ENCODE results near the gene TMEM132C.

TMEM132C gene

DNA sequence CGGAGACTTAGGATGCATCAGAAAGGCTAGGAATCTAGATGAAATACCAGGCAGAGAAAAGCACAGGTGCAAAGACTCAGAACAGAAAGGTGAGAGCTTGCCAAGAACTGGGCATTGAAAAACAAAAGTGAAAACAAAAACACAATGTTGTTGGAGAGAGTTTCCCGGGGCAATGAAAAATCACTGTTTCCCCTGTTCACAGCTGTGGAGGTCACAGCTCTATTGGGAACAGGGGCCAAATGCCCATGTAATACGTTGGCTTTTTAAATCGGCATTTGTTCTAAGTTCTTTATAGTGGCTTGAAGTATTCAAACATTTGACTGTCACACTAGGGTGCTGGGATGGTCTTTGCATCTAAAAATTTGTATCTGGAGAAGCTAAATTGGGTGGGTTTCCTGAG is 448.5 kb downstream of the TMEM132C start:
- DNase-seq (ENCODE audit: low spot score), result no peak

DNA sequence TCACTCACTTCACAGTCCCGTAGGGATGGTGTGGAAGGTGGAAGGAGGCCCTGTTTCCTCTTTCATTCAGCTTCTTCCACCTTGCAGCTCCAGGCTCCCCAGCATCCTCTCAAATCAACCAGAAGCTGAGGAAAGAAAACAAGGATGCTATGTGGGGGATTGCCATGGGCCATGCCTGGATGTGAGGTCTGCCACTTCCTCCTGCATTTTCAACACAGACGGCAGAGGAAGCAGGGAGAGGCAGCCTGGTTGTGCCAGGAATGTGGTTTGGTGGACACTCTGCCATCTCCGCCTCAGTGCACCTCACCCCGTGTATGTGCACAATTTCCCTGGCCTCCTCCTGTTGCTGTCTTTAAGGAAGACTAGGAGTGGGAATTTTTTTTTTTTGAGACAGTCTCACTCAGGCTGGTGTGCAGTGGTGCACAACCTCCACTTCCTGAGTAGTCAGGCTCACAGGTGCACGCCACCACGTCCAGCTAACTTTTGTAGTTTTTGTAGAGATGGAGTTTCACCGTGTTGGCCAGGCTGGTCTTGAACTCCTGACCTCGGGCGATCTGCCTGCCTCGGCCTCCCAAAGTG is 457.6 kb downstream of the TMEM132C start:
- no peak for DNase-seq (ENCODE audit: low spot score)

DNA sequence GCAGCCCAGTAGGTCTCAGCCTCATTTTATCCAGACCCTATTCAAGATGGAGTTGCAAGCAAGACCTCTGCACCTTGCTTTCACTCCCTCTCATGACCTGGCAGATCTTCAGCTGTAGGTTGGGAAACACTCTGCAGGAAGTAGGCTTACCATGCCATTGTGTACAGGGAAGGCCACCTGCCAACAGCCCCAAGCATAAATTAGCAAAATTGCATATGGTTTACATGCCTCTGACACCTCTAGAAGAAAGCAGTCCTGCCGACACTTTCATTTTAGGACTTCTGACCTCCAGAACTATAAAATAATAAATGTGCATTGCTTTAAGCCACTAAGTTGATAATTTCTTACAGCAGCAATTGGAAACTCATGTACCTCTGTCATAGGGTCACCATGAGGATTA is 459.9 kb downstream of the TMEM132C start:
- no peak for DNase-seq (ENCODE audit: low spot score)

DNA sequence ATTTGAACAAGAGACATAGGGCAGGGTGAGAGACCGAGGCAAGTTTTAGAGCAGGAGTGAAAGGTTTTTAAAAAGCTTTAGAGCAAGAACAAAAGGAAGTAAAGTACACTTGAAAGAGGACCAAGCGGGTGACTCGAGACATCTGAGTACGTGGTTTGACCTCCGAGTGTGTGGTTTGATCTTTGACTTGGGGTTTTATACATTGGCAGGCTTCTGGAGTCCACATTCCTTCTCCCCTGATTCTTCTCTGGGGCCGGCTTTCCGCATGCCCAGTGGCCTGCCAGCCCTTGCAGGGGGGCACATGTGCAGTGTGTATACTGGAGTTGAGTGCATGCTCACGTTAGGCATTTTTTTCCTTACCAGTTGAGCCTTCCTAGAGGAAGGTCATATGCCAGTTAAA is 460.5 kb downstream of the TMEM132C start:
- DNase-seq (ENCODE audit: low spot score), result no peak

DNA sequence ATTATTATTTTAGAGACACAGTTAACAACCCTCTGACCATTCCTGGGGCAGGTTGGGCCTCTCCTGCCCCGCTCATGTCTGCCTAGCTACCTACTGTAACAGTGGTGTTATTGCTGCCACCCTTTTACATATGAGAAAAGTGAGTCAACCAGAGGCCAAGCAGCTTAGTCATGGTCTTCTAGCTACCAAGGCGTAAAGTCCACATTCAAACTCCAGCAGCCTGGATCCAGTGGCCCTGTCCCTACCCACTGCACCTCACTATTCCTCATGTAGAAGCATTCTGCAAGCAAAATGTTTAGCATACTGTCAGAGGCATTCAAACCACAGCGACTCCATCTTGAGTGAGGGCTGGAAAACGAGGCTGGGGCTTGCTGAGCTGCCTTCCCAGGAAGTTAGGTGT is 461.0 kb downstream of the TMEM132C start:
- DNase-seq (ENCODE audit: low spot score), result no peak

DNA sequence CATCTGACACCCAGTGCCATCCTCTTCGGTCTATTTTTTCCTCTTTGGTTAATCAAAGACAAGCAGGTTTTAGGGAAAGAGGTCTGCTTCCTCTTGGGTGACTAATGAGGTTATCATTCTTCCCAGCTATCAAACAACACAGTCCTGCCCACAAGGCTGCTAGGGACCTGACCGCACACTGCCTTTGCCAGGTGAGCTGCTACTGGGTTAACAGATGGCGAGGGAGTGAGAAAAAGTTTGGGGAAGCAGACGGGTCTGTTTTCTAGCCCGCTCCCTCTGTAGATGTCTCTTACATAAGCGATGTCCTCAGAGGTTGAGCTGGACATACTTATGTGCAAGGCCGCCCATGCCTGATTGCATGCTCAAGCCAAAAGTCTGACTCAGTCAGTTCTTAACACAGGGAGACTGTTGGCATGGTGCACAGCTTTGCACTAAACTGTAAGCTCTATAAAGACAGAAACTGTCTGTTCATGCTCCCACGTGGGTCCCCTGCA is 462.7 kb downstream of the TMEM132C start:
- no peak for DNase-seq (ENCODE audit: low spot score)

DNA sequence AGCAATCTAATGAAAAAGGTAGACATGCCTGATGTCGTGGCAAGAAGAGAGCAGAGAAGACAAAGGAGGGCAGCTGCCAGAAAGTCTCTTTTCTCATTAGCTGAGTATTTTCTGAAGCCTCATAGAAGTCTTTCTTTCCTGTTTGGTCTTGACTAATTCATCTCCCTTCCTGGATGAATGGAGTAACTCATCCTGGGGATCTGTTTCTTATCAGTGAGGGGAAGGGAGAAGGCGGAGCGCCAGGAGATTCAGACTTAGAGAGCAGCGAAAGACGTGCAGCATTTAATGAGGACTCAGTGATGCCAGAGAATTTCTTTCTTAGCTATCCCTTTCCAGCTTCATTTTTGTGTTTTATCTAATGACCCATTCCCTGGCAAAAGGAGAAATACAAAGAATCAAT is 467.4 kb downstream of the TMEM132C start:
- no peak for DNase-seq (ENCODE audit: low spot score)

DNA sequence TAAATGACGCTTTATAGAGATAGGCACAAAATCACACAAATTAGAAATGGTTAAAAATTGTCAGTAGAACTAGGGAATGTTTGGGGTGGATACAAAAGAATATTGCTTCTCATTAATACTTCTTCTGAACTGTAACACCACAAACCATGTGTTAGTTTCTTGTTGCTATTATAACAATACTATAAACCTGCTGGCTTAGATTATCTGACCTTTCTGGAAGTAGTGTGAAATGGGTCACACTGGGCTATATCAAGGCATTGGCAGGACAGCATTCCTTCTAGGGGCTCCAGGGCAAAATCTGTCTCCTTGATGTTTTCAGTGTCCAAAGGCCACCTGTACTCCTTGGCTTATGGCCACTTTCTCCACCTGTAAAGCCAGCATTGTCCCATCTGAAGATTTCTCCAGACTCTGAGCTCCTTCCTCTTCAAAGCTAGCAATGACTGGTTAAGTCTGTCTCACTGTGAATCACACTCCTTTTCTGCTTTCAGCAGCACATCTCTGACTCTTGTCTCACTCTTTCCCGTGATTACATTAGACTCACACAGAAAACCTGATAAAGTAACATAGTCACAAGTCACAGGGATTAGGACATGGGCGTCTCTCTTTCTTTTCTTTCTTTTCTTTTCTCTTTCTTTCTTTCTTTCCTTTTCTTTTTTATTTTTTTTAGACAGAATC is 470.5 kb downstream of the TMEM132C start:
- no peak for DNase-seq (ENCODE audit: low spot score)

DNA sequence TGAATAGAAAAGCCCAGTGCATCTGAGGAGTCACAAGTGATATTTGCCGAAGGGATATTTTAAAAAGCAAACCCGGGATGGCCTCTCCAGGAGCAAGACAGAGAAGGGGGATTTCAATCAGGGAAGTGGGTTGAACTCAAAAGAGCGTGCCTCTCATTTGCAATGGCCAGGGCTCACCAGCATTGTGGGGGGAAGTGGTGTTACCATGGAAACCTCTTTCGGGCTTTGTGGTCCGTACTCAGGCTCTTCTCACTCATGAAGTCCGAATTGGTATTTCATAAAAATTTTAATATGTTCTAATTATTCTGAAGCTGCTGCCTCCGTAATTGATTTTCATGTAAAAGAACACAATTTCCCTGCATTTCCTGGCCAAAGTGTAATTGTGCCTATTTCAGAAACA is 476.9 kb downstream of the TMEM132C start:
- DNase-seq (ENCODE audit: low spot score), result no peak

DNA sequence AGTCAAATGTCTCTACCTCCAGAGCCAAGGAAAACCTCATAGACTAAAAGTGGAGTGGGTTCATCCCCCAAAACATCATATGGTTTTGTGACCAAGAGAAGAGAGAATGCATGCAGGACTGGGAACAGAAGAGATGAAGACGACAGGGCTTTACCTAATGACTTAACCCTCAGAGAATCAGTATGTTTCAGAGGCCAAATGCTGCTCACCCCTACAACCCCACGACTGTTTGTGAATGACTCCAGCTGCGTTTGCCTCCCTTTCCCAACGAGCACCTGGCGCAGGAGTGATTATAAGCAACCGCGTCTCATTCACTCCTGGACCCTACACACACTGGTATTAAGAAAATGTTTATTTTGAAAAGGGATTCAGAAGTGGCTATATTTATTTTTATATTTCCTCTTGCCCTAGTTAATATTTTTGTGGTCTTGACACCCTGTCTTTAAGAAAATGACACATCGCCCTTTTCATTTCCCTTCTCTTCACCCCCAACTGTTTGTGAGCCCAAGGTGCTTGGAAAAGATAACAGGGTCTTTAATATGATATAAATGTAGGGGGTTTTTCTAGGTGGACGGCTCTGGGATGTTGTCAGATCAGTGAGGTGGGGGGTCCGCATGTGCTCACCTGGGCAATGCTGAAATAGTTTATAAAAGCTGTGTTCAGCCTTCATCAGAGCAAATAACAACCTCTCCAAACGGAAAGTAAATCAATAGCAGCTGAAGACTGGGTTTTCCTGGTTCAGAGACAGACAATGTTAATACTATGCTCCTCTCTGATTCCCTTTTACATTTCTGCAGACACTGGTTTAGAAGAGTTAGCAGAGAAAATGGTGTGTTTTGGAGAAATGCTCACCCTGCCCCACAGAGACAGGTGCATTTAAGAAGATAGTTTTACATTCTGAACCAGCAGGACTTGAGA is 479.1 kb downstream of the TMEM132C start:
- no peak for DNase-seq (ENCODE audit: low spot score)

DNA sequence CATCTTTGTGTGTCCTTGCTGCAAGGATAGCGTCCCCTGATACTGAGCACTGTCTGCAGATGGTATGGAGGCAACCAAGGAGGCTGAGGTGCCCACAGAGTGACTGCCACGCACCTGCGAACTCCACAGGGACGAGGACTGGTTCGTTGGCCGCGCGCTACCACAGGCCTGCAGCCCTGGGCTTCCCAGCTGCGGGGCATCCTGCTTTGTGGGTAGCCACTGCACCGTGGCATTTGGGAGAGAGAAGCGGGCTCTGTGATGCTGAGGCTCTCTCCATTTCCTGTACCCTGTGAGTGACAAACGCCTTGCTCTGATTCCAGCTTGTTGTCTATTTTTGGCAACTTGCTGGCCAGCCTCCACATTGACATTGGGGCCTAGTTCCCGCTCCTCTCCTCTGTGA is 480.5 kb downstream of the TMEM132C start:
- no peak for DNase-seq (ENCODE audit: low spot score)

DNA sequence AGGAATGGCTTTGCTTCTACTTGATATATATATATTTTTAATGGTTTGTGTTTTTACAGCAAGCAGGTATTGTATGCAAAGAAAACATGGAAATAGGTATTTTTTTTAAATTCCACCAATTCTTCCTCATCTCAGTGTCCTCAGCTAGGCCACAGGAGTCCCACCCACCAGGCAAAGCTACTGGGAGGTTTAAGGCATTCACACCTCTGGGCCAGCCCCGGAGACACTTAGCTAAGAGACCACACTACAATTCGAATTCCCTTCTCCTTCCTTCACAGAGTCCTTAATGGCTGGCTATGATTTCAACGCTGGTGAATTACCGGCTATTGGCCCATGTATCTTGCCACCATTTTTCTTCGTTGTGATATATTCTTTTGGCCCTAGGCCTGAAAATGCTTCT is 485.4 kb downstream of the TMEM132C start:
- no peak for DNase-seq (ENCODE audit: low spot score)

DNA sequence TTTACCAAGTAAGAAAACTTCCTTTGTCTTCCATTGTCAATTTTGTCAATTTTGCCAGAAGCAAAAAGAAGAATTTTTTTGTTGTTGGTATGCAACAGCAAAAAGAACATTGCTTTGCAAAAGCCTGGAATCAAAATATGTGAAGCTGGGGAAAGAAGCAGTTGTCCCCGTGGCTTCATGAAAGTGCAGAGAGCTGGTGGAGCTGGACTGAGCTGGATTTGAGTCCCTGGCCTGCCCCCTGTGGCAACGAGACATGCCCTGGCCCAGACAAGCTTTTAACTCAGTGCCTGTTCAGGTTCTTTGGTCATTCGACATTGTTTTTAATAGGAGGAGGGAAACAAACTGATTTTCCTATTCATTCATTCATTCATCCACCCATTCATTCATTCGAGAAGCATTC is 486.5 kb downstream of the TMEM132C start:
- DNase-seq (ENCODE audit: low spot score), result no peak

DNA sequence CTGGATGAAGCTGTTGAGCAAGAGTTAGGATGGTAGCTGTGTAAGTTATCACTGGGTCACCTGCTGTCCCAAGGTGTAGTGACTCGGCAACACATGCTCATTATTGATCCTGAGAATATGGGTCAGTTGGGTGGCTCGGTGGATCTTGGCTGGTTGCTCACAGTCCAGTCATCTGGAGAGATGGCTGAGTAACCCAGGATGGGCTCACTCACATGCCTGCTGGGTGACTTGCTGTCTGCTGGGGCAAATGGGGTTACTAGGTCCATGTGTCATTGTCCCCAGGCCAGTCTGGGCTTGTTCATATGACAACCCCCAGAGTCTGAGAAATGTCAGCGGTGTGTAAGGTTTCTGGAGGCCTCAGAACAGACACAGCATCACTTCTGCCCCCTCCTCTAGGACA is 487.3 kb downstream of the TMEM132C start:
- DNase-seq (ENCODE audit: low spot score), result no peak

DNA sequence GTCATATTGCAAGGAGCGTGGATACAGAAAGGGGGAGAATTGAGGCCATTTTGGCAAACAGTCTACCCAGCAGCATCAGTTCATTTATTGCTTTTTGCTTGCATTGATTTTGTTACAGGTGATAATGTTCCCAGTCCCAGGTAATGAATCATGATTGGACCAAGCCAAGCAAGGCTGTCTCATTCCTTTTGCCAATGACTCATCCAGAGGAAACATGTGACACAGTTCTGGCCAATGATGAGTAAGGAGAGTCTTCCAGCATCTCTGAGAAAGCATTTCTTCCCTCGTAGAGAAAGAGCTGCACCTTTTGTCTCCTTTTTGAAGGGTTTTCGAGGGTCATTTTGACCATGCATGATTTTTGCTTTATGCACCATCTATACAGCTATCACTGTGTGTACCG is 488.6 kb downstream of the TMEM132C start:
- no peak for DNase-seq (ENCODE audit: low spot score)

All from hepatic stellate cell (primary cell).